SK-N-SH treated with all-trans-retinoic acid at 6 μM for 48 hours (cell line): ENCODE data around the gene COL25A1.

Source experiments
- CREB5 ChIP-seq: fragments of 250-450 bp; sonication (Bioruptor Pico); IDR thresholded peaks from 2 replicates; pipeline ENCODE4 v1.5.1; 2020; ENCODE audit warnings: low read depth, mild to moderate bottlenecking, moderate library complexity
- CSDC2 ChIP-seq: fragments of 250-450 bp; sonication (Bioruptor Pico); IDR thresholded peaks from 2 replicates; pipeline ENCODE4 v1.5.0; 2020; ENCODE audit warnings: mild to moderate bottlenecking, moderate library complexity
- CSRNP3 ChIP-seq: fragments of 250-450 bp; sonication (Bioruptor Pico); IDR thresholded peaks from 2 replicates; pipeline ENCODE4 v1.5.1; 2021; ENCODE audit warnings: mild to moderate bottlenecking, moderate library complexity
- ISL1 ChIP-seq: fragments of 250-450 bp; sonication (Bioruptor Pico); IDR thresholded peaks from 2 replicates; pipeline ENCODE4 v2.1.2; 2022; ENCODE audit warnings: mild to moderate bottlenecking, moderate library complexity
- PATZ1 ChIP-seq: fragments of 250-450 bp; sonication (Bioruptor Pico); IDR thresholded peaks from 2 replicates; pipeline ENCODE4 v1.8.0; 2020; ENCODE audit warnings: mild to moderate bottlenecking, moderate library complexity, borderline replicate concordance
- POU6F1 ChIP-seq: fragments of 250-450 bp; sonication (Bioruptor Pico); IDR thresholded peaks from 2 replicates; pipeline ENCODE4 v1.8.0; 2021; ENCODE audit warnings: low read depth, mild to moderate bottlenecking, moderate library complexity, borderline replicate concordance
- TOX ChIP-seq: fragments of 250-450 bp; sonication (Bioruptor Pico); IDR thresholded peaks from 2 replicates; pipeline ENCODE4 v1.8.0; 2021; ENCODE audit warnings: mild to moderate bottlenecking, moderate library complexity, borderline replicate concordance
- TSHZ2 ChIP-seq: fragments of 250-450 bp; sonication (Bioruptor Pico); IDR thresholded peaks from 2 replicates; pipeline ENCODE4 v1.5.0; 2020; ENCODE audit warnings: mild to moderate bottlenecking, moderate library complexity
- ZFP3 ChIP-seq: fragments of 250-450 bp; sonication (Bioruptor Pico); IDR thresholded peaks from 2 replicates; pipeline ENCODE4 v1.5.0; 2020; ENCODE audit warnings: mild to moderate bottlenecking, moderate library complexity
- ZNF565 ChIP-seq: fragments of 450-650 bp; formaldehyde crosslinking; conservative IDR thresholded peaks from 2 replicates; pipeline ENCODE4 v1.5.0; 2020; ENCODE audit warnings: low read depth, mild to moderate bottlenecking, moderate library complexity
- ZNF70 ChIP-seq: fragments of 450-650 bp; formaldehyde crosslinking; IDR thresholded peaks from 2 replicates; pipeline ENCODE4 v1.5.0; 2020; ENCODE audit warnings: mild to moderate bottlenecking, moderate library complexity

- TF ChIP-seq CSDC2 (CRISPR knock-in tag) (no peak), TSHZ2 (no peak), ZFP3 (CRISPR knock-in tag) (no peak), TOX (CRISPR knock-in tag) (no peak), CSRNP3 (CRISPR knock-in tag) (no peak), PATZ1 (CRISPR knock-in tag) (no peak), ZNF70 (CRISPR knock-in tag) (no peak), ISL1 (no peak), POU6F1 (CRISPR knock-in tag) (no peak), ZNF565 (CRISPR knock-in tag) (no peak), CREB5 (CRISPR knock-in tag) (no peak)
Observed at GRCh38 chr4:108978066-108978465, 324.4 kb downstream of the COL25A1 start.
